HTR-8/SVneo (cell line): Measurements from ENCODE around the gene ZNF462.
"Not testable (repeated sequence)": the region's sequence is repeated elsewhere in the genome, so short reads cannot be mapped to it uniquely, and the experiment has no call there.

ENCODE experiments used
- DNase-seq: peaks from one replicate; pipeline ENCODE4 v3.0.0; 2011; ENCODE audit warnings: low spot score, mixed read lengths; ENCODE audit not compliant: insufficient read length
- FAIRE-seq: peaks from 2 replicates; lab custom pipeline; 2011; peaks lifted over from hg19 to GRCh38; lab: Jason Lieb, UNC

ZNF462 gene

DNA sequence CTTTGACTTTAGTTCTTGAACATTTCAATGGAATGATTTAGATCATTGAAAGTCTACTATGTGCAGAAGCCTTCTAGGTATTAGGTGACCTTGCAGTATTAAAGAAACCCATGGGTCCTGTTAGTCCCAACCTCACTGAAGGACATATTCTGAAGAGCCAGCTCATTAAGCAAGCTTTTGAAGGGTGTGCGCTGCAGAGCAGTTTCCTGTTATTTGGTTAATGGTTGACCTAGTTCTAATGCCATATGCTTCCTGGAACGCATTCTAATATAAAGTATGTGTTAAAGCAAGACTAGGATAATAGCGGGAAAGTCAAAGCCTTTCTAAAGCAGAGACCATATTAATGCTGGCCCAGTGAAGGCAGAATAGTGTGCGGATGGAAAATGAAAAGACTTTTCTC, 20.1 kb downstream of the ZNF462 start:
- FAIRE-seq (no peak), DNase-seq (no peak)

GRCh38 chr9:106883626-106884190, 20.7 kb downstream of the ZNF462 start:
- DNase-seq, result no peak
- no peak for FAIRE-seq

DNA sequence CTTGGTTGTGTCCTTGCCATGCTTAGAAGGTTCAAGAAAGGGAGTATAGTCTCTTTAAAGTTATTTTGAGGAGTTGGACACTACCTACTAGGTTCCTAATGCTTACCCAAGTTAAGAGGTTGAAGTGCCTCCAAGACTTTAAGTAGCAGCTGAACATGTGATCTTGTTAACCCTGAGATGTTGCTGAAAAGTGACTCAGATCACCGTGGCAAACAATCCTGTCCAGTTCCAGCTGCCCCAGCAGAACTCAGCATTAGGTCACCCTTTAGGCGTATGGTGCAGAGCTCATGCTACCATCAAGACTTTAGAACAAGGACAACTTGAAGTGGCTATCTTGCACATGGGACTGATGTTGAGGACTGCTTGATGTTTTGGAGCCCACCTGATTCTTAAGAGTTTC, 22.5 kb downstream of the ZNF462 start:
- no peak for DNase-seq
- FAIRE-seq, result no peak

- FAIRE-seq, result no peak
These were observed 23.4 kb downstream of the ZNF462 start for GRCh38 chr9:106886111-106887046.

DNA sequence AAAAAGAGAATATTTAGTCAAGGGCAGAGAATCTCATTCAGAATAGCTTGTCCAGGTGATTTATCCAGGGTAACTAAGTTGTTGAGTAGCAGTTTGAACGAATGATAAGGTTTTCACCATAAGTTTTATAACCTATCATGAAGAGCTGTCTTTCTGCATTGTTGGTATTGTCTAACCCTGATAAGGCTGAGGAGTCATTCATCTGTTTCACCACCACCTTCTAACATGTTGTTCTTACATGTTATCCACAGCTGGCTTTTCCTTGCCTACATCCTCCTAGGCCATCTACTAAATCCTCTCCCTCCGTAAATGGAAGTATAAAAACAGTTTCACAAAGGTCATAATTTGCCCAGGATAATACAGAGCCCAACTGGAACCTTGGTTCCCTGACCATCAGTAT, 24.1 kb downstream of the ZNF462 start:
- FAIRE-seq (no peak), DNase-seq (no peak)

More at GRCh38 chr9:106886111-106887046, 23.4 kb downstream of the ZNF462 start:
- DNase-seq, result no peak

DNA sequence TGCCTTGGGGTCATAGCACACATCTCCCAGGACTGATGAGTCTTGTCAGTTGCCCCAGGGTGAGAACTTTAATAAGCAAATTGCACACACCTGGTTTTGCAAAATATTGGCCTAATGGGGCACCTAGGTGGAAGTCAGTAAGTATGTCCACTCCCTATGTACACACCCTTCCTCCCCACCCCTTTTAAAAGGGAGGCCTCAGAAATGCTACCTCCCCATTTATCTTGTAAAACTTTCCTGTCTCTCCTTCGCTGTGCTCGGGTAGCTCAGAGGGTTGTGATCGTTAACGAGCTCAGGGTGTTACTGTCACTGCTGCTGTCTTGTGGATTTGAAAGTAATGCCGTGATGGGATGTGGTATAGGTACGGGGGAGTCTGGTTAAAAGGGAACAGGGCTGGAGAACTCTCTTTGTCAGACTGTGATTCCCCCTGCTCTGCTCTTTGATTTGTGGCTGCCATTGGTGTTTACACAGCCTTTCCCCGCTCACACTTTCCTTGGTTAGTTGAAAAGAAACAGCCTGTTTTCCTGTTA, 26.2 kb downstream of the ZNF462 start:
- no peak for DNase-seq
- no peak for FAIRE-seq

DNA sequence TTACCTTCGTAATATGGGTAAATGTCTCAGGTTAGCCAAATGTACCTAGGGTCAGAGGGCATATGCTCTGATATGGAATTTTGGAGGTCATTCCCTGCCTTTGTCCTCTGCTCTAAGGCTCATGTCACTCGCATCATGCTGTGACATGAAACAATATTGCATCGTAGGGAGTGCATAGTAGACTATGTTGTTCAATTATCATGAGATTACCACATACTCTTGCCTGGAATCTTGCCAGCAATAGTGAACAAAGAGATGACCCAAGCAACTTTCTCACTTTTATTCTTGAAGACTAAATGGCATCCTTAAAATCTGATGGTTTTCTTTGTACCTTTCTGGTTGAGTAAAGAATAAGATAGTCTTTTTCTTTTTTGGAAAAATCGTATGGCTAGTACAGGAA, 27.6 kb downstream of the ZNF462 start:
- FAIRE-seq (peak; percentile 26), DNase-seq (no peak)

DNA sequence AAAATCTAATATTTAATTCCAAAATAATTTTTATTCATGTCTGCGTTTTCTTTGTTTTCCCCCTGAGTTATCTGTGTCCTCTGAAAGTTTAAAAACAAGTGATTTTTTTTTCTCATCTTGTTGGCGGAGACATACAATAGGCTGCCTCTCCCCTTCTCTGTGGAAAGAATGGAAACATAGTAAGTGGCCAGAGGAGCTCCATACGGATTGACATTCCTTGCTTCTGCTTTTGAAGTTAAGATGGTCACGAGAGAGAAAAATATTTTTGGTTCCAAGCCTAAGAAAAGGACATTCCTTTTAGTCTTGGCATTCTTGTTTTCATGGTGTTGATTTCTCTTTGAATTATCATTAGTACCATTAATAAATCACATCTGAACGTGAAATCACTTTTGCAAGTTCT, 28.3 kb downstream of the ZNF462 start:
- no peak for FAIRE-seq

GRCh38 chr9:106892632-106893031, 29.7 kb downstream of the ZNF462 start:
- DNase-seq (peak; percentile 91), FAIRE-seq (peak; percentile 66)

More for the DNA sequence above, 28.3 kb downstream of the ZNF462 start:
- no peak for DNase-seq

DNA sequence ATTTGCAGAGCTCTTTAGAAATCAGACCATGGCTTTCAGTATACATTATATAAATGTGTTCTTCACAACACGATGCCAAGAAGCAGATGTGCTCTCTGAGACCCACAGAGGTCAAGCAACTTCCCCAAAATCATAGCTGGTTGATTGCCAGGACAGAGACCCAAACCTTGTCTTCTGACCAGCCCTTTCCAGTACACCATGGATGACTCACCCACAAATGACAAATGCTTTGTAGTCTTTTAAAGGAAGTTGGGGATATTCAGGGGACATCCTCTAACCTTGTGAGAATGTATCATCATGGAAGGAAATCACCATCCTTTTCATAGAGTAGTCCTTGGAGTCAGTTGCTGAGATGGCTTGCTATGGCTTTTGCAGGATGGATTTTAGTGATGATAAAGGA, 30.1 kb downstream of the ZNF462 start:
- peak; percentile 44 for FAIRE-seq

DNA sequence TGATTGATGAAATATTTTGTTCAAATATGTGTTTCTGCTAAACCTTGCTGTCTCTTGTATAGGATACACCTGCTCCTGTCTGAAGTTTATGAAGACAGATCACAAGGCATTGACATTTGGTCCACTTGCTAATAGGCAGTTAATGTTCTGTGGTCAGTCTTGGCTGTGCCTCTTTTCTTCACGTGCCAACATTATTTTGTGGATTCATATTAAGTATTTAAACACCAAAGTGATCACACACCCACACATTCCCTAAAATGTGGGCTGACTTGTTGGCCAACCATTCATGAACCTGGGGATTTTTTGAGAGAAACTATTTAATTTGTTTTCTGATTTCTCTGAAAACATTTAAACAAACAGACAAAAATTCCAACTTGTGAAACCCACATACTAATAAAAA, 33.7 kb downstream of the ZNF462 start:
- FAIRE-seq (peak; percentile 80), DNase-seq (no peak)

More for the DNA sequence above, 30.1 kb downstream of the ZNF462 start:
- peak; percentile 42 for DNase-seq

DNA sequence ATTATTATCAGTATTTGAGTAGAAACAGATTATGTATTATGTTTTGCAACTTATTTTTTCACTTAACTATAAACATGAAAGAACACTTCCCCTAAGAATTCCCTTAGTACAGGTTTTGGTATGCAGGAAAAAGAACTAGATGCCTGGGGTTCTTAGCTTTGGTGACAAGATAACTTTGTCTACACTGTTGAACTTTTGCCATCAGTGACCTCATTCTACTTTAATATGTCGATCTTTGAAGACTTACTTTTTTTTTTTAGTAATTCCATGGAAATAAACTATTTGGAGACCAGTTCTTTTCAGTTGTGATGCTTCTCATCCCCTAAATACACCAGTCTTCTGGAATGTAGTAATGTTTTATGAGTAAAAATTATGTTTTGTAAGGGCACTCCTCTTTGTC, 34.3 kb downstream of the ZNF462 start:
- no peak for FAIRE-seq
- no peak for DNase-seq

- FAIRE-seq, result no peak
- DNase-seq, result no peak
These were observed 34.8 kb downstream of the ZNF462 start for GRCh38 chr9:106897751-106898150.

DNA sequence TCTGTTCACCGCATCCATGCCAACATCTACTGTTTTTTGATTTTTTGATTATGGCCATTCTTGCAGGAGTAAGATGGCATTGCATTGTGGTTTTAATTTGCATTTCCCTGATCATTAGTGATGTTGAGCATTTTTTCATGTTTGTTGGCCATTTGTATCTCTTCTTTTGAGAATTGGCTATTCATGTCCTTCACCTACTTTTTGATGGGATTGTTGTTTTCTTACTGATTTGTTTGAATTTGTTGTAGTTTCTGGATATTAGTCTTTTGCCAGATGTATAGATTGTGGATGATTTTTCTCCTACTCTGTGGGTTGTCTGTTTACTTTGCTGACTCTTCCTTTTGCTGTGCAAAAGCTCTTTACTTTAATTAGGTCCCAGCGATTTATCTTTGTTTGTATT, 37.6 kb downstream of the ZNF462 start:
- FAIRE-seq, DNase-seq: not testable (repeated sequence)

DNA sequence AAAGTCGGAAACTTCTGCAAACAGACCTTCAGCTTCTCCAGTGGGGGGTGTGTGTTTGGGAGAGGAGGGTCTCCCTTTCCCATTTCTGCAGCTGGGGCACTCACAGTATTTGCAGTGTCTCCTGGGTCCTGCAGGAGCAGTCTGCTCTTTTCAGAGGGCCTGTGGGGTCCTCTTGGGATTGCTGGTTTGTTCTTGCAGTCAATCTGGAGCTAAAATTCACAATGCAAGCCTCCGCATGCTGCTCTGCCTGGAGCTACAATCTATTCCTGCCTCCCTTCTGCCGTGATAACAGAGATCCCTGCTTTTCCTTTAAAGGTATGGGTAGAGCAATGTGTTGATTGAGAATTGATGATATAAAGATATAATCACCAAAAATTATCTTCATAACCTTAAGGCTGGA, 43.2 kb downstream of the ZNF462 start:
- DNase-seq, result no peak
- no peak for FAIRE-seq

- DNase-seq (no peak), FAIRE-seq (peak; percentile 23)
These were observed 49.0 kb downstream of the ZNF462 start for GRCh38 chr9:106911951-106912350.

GRCh38 chr9:106913276-106913675, 50.3 kb downstream of the ZNF462 start:
- DNase-seq, result no peak
- no peak for FAIRE-seq

DNA sequence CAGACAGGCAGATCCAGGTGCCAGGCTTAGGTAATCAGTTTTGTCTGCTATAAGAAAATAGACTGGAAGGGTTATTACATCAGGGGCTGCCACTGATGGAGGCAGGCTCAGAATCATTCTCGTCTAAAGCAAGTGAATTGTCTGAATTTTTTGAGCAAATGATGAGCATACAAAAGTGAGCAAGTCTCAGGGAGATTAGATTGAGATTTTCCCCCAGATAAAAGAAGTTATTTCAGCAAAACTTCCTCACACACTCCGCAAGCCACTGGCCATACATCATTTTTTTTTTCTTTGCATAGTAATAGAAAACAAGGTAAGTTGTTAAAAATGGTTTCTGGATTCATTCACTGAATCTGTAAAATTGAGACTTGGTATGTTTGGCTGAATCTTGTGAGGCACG, 52.9 kb downstream of the ZNF462 start:
- FAIRE-seq (no peak), DNase-seq (no peak)

DNA sequence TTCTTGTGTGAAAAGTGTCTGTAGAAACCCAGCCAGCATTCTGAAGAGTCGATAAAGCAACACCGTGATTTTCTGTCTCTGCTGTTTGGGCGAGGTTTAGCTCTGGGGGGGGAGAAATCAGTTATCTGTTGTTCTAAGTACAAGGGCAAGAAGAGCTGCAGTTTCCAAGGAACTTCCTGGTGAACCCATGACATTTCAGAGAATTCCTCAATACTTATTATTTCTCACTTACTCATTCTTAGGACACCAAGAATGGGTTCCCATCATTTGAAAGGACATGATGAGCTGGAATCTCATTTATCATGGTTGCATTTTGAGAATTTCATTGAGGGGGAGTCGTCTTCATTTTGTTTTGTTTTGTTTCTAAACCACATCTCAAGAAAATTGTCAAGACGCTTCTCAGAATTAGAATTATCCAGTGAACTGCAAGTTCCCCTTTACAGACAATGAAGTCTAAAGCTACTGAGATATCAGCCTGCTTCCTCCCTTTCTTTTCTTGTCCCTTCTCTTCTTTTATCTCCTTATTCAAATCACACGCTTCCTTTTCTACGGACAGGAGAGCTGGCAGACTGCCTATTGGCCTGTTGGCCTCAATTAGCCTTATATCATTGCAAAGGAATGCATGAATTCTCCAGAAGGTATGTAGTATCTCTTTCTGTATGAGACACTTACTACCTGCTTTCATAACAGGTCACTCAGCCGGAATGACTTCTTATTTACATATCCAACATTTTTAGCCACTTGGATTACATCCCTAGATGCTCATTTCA, 53.7 kb downstream of the ZNF462 start:
- peak; percentile 70 for FAIRE-seq

GRCh38 chr9:106918825-106919509, 56.0 kb downstream of the ZNF462 start:
- DNase-seq (no peak), FAIRE-seq (no peak)

More for the DNA sequence above, 53.7 kb downstream of the ZNF462 start:
- peak; percentile 69 for DNase-seq
